ENCODE measurements around the gene SIVA1.

SIVA1 gene

GRCh38 chr14:104771374-104771773 is 18.4 kb downstream of the SIVA1 start:
- DNase-seq (ENCODE audit: low read depth in 2 of 2): no peak

- no peak for DNase-seq (ENCODE audit: low read depth in 2 of 2)
Observed at GRCh38 chr14:104771918-104772706, 19.2 kb downstream of the SIVA1 start.

DNA sequence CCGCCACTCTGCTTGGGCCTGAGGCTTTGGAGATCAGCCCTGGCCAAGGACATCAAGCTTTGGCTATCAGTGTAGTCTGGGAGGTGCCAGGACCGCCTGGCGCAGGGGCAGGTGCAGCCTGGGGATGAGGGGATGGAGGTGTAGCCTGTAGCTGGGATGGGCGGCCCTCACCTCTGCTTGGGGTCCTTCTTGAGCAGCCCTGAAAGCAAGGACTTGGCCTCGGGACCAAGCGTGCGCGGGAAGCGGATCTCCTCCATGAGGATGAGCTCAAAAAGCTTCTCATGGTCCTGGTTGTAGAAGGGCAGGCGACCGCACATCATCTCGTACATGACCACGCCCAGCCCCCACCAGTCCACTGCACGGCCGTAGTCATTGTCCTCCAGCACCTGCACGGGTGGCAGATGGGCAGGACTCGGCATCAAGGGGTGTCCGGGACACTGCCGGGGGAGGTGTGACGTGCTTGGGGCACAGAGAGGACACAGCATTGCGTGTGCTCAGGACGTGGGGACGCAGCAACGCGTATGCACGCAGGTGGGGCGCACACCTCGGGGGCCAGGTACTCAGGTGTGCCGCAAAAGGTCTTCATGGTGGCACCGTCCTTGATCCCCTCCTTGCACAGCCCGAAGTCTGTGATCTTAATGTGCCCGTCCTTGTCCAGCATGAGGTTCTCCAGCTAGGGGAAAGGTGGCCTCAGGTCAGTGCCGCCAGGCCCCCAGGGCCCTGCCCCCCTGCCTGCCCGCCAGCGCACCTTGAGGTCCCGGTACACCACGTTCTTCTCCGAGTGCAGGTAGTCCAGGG is 20.0 kb downstream of the SIVA1 start:
- no peak for DNase-seq (ENCODE audit: low read depth in 2 of 2)

DNA sequence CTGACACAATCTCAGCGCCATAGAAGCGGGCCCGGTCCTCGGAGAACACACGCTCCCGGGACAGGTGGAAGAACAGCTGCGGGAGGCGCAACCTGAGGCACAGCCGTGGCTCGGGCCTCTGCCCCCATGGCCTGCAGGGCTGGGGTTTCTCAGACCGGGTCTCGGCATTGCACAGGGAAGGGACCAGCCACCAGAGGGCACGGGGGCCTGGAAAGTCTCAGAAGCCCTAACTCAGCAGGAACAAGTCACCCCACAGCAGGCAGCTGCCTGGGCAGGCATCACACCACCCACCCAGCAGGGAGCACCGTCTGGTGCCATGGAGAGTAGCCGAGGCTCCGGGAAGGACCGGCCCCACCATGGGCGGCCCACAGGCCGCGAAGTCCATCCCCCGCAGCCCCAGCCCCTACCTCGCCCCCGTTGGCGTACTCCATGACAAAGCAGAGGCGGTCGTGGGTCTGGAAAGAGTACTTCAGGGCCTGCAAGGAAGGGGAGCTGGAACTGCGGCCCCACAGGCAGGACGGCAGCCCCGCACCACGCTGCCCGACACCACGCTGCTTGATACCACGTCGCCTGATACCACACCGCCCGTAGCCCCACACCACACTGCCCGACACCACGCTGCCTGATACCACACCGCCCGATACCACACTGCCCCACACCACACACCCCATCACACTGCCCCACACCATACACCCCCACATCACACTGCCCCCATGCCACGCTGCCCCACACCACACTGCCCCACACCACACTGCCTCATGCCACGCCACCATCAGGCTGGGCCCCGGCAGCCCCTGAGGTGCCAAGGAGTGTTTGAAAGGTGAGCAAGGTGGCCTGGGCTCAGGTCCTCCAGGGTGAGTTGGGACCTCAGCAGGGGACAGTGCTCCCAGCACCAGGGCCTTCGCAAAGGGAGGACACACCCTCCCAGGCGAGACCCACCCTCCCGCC is 20.8 kb downstream of the SIVA1 start:
- no peak for DNase-seq (ENCODE audit: low read depth in 2 of 2)

DNA sequence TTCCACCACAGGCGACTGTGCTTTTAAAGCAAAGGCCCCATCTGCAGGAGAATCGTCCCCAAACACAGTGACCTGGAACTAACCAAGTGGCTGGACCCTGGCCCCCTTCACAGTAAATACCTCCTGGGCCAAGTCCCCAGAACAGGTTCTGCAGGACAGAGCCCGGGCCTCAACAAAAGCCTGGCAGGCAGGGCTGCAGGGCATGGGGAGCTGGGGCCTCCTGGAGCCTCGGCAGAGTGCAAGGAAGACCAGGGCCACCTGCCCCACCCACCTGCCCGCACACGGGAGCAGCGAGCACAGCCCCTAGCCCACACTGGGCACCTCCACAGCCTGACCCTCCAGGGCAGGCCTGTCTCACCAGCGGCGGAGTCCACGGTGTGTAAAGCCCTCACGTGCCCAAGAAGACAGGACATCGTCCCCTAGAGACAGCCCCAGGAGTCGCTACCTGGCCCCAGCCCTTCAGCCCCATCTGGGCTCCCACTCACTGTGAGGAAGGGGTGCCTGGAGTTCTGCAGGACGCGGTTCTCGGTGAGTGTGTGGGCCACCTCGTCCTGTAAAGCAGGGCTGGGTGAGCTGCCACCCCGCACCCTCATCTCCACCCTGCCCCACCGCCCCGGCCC is 21.6 kb downstream of the SIVA1 start:
- DNase-seq (ENCODE audit: low read depth in 2 of 2): no peak

DNA sequence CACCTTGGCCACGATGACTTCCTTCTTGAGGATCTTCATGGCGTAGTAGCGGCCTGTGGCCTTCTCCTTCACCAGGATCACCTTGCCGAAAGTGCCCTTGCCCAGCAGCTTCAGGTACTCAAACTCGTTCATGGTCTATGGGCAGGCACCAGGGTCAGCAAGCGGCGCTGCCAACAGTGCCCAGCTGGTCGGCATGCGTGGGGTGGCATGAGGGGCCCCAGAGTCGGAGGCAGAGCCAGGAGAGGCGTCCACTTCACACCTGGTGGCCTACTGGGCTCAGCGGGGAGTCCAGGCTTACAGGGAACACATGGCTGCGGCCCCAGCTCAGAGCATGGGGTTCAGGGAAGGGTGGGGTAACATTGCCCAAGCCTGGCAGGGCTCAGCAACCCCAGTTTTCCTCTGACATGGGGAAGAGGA is 22.1 kb downstream of the SIVA1 start:
- no peak for DNase-seq (ENCODE audit: low read depth in 2 of 2)

- no peak for DNase-seq (ENCODE audit: low read depth in 2 of 2)
Observed at GRCh38 chr14:104776481-104776880, 23.5 kb downstream of the SIVA1 start.

- no peak for DNase-seq (ENCODE audit: low read depth in 2 of 2)
Observed at GRCh38 chr14:104776961-104777807, 24.2 kb downstream of the SIVA1 start.

DNA sequence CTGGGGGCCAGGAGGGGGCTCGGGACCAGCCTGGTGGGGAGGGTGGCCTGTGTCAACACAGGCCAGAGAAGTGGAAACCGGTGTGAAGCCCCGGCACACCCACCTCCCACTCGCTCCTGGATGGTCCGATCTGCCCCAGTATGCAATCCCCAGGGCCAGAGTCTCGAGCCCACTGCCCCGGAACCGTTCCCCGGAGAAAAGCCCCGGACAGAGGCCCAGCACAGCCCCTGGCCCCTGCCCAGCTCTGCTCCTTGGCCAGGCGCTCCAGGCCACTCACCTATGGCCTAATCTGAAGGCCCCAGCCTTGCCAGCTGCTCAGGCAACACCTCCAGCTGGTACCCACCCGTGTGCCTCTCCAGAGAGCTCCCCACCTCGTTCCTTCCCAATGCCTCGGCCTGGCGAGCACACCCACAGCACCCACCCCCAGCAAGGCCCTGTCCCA is 24.9 kb downstream of the SIVA1 start:
- no peak for DNase-seq (ENCODE audit: low read depth in 2 of 2)

GRCh38 chr14:104778694-104779331 is 25.9 kb downstream of the SIVA1 start:
- DNase-seq (ENCODE audit: low read depth in 2 of 2): no peak

- no peak for DNase-seq (ENCODE audit: low read depth in 2 of 2)
Observed at GRCh38 chr14:104779776-104780512, 27.0 kb downstream of the SIVA1 start.

- DNase-seq (ENCODE audit: low read depth in 2 of 2): no peak
Observed at GRCh38 chr14:104780513-104781030, 27.6 kb downstream of the SIVA1 start.

DNA sequence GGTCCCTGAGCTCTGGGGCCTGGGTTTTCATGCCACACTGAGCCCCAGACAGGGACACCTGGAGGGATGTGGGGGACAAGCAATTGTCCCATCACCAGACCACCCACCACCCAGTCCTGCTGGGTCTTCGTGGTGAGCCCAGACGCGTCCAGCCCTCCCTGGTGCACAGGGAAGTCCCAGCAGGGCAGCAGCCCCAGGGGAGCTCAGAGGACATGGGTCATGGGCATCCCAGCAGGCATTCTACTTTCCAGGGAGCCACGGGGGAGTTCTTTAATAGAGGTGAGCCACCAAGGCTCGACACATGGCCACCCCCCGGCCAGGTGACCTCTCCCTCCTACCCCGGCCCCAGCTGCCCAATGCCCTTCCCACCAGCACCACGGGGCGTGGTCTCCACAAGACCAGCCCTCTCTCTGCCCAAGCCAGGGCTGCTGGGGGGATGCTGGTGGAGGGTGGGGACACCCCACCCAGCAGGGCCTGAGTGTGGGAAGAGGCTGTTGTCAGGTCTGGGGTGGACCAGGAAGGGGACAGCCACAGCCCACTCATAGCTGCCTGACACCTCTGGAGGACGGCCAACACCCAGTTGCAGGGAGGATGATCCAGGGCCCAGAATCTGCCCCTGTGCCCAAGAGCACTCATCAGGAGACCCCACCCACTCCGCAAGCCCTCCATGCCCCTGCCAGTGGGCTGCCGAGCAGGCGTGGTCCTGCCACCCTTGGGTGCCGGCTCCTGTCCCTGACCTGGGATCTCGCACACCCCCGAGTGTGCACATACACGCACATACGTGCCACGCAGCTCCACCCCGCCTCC is 28.5 kb downstream of the SIVA1 start:
- DNase-seq (ENCODE audit: low read depth in 2 of 2): no peak

DNA sequence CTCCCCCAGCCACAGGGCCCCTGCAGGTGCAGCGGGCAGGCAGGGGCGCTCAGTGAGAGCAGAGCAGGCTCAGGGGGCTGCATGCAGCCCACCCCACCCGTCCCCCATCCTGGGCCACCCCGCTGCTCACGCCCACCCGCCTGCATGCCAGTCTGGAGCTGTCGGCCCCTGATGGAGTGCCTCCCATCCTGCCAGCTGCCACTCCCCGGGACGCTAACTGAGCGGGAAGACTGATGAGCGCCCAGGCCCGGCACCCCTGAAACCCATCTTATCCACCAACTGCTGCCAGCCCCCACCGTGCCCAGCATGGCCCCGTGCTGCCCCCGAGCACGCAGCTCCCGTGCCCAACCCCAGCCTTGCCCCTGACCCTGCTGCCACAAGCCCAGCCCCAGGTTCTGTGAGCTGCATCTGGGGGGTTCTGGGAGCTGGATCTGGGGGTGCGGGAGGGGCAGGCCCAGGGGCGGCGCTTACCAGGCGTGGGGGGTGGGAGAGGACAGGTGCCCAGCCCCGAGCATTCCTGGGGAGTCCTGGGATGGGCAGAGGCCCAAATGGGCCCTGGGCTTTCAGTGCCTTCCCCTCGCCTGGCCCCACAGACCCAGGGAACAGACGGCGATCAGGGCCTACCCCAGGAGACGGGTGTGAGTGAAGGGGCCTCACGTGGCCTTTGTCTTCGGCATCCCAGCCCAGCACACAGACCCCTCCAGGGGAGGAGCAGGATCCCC is 29.3 kb downstream of the SIVA1 start:
- no peak for DNase-seq (ENCODE audit: low read depth in 2 of 2)

GRCh38 chr14:104782808-104783139 is 29.8 kb downstream of the SIVA1 start:
- no peak for DNase-seq (ENCODE audit: low read depth in 2 of 2)

DNA sequence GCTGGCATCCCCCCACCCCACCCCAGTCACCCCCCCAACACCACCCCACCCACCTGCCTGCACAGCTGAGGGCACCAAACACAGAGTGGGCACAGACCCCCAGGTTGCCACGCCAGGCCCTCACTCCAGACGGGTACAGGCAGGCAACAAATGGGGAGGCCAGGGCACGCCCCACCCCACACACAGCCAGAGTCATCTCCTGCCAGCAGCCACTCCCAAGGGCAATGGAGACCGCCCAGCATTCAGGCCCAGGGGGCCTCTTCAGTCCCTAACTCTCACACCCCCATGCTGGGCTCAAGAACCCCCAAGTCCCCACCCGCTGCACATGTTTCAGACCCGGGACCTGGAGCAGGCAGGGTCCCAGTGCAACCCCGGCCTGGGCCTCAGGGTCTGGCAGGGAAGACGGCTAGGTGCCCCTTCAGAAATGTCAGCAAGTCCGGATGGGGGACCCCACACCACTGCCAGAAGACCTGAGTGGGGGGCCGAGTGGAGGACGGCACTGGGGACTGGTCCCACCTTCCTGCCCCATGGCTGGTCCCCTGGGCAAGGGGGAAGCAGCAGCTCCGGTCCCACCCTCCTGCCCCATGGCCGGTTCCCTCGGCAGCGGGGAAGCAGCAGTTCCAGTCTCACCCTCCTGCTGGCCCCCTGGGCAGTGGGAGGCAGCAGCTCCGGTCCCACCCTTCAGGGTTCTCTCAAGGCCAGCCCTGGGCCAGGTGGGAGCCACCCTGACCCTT is 30.7 kb downstream of the SIVA1 start:
- DNase-seq (ENCODE audit: low read depth in 2 of 2): no peak

GRCh38 chr14:104784218-104784568 is 31.2 kb downstream of the SIVA1 start:
- no peak for DNase-seq (ENCODE audit: low read depth in 2 of 2)
